Uterine smooth muscle cell (primary cell): Measurements from ENCODE around the gene PREP. TPM values are rescaled to one million over a fixed set of nuclear protein-coding genes. Genes with fewer than 3 reads are reported as not detected.

Experiments used
- total RNA-seq: library from RNA; depleted of rRNA; stranded (reverse); fragments of >200 nt; gene quantifications from 2 replicates; pipeline ENCODE4 v1.2.3, GENCODE V29; 2014

The PREP gene
- 16.3 and 23.1 TPM in 2 replicates for total RNA-seq

GRCh38 chr6:105402939-105403935, at the start of gene PREP:
TSS of gene PREP (minus strand) at chr6:105403082. CDS start at chr6:105402891, 191 bp downstream.

Other genes starting within 250 kb of the PREP start
- 20.6 and 23.6 TPM in 2 replicates for gene POPDC3, start 223.1 kb downstream of the PREP start, total RNA-seq